Measurements from ENCODE around the gene SYTL3.

GRCh38 chr6:158737082-158737709 is 87.3 kb downstream of the SYTL3 start:
- no peak for TF ChIP-seq EZH2 (IDR thresholded peaks at IDR 0.05; ENCODE audit: borderline replicate concordance, low read length)
- TF ChIP-seq, protein P1, sequence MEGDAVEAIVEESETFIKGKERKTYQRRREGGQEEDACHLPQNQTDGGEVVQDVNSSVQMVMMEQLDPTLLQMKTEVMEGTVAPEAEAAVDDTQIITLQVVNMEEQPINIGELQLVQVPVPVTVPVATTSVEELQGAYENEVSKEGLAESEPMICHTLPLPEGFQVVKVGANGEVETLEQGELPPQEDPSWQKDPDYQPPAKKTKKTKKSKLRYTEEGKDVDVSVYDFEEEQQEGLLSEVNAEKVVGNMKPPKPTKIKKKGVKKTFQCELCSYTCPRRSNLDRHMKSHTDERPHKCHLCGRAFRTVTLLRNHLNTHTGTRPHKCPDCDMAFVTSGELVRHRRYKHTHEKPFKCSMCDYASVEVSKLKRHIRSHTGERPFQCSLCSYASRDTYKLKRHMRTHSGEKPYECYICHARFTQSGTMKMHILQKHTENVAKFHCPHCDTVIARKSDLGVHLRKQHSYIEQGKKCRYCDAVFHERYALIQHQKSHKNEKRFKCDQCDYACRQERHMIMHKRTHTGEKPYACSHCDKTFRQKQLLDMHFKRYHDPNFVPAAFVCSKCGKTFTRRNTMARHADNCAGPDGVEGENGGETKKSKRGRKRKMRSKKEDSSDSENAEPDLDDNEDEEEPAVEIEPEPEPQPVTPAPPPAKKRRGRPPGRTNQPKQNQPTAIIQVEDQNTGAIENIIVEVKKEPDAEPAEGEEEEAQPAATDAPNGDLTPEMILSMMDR (IDR thresholded peaks at IDR 0.05; ENCODE audit: low read length) = no peak
